Measurements from ENCODE around the gene FLYWCH2. TPM values are rescaled to one million over a fixed set of nuclear protein-coding genes. Genes with fewer than 3 reads are reported as not detected.

The FLYWCH2 gene
- total and polyA plus RNA-seq, 2 of the 13 experiments (the other 11 are each of a cell fraction or from before 2014, with no cell fraction given): 16.9 to 19.8 TPM

DNA sequence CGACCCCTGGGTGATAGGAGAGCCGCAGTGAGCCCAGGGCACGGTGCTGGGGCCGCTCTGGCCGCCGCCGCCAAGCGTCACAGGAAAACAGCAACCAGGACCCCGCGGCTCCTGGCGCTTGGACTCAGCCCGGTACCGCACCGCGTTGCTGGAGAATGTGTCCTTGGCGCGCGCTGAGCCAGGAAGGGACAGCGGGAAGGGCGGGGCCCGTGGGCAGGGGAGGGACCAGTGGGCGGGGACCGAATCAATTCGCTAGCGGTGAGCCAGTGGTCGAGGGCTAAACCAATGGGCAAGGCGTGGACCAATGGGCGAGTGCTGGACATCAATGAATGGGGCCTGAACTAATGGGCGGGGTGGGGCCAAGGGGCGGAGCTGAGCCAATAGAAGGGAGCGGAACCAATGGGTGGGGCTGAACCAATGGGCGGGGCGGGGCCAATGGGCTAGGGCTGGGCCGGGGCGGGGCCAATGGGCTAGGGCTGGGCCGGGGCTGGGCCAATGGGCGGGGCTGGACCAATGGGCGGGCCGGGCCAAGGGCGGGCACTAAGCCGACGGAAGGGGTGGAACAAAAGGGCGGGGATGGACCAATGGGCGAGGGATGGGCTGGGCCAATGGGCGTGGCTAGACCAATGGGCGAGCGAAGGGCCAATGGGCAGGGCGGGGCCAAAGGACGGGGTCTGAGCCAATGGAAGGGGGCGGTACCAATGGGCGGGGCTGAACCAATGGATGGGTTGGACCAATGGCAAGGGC, 22.4 kb downstream of the FLYWCH2 start (continued):
- peak; percentile 33; the same call in 1 of the 2 replicates for TF ChIP-seq ZSCAN21 (CRISPR knock-in tag; IDR thresholded peaks at IDR 0.05; ENCODE audit: borderline replicate concordance)
- TF ChIP-seq ZMAT3 (CRISPR knock-in tag; conservative IDR thresholded peaks at IDR 0.05): no peak
- TF ChIP-seq THYN1 (CRISPR knock-in tag; IDR thresholded peaks at IDR 0.05; ENCODE audit: borderline replicate concordance, low read depth): no peak
- TF ChIP-seq RELA (CRISPR knock-in tag; IDR thresholded peaks at IDR 0.05): no peak
- TF ChIP-seq KDM5A (IDR thresholded peaks at IDR 0.05; ENCODE audit: borderline replicate concordance, low read length): no peak; the same call in 1 of the 2 replicates
- TF ChIP-seq, protein P1, sequence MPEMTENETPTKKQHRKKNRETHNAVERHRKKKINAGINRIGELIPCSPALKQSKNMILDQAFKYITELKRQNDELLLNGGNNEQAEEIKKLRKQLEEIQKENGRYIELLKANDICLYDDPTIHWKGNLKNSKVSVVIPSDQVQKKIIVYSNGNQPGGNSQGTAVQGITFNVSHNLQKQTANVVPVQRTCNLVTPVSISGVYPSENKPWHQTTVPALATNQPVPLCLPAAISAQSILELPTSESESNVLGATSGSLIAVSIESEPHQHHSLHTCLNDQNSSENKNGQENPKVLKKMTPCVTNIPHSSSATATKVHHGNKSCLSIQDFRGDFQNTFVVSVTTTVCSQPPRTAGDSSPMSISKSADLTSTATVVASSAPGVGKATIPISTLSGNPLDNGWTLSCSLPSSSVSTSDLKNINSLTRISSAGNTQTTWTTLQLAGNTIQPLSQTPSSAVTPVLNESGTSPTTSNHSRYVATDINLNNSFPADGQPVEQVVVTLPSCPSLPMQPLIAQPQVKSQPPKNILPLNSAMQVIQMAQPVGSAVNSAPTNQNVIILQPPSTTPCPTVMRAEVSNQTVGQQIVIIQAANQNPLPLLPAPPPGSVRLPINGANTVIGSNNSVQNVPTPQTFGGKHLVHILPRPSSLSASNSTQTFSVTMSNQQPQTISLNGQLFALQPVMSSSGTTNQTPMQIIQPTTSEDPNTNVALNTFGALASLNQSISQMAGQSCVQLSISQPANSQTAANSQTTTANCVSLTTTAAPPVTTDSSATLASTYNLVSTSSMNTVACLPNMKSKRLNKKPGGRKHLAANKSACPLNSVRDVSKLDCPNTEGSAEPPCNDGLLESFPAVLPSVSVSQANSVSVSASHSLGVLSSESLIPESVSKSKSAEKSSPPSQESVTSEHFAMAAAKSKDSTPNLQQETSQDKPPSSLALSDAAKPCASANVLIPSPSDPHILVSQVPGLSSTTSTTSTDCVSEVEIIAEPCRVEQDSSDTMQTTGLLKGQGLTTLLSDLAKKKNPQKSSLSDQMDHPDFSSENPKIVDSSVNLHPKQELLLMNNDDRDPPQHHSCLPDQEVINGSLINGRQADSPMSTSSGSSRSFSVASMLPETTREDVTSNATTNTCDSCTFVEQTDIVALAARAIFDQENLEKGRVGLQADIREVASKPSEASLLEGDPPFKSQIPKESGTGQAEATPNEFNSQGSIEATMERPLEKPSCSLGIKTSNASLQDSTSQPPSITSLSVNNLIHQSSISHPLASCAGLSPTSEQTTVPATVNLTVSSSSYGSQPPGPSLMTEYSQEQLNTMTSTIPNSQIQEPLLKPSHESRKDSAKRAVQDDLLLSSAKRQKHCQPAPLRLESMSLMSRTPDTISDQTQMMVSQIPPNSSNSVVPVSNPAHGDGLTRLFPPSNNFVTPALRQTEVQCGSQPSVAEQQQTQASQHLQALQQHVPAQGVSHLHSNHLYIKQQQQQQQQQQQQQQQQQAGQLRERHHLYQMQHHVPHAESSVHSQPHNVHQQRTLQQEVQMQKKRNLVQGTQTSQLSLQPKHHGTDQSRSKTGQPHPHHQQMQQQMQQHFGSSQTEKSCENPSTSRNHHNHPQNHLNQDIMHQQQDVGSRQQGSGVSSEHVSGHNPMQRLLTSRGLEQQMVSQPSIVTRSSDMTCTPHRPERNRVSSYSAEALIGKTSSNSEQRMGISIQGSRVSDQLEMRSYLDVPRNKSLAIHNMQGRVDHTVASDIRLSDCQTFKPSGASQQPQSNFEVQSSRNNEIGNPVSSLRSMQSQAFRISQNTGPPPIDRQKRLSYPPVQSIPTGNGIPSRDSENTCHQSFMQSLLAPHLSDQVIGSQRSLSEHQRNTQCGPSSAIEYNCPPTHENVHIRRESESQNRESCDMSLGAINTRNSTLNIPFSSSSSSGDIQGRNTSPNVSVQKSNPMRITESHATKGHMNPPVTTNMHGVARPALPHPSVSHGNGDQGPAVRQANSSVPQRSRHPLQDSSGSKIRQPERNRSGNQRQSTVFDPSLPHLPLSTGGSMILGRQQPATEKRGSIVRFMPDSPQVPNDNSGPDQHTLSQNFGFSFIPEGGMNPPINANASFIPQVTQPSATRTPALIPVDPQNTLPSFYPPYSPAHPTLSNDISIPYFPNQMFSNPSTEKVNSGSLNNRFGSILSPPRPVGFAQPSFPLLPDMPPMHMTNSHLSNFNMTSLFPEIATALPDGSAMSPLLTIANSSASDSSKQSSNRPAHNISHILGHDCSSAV (CRISPR knock-in tag; IDR thresholded peaks at IDR 0.05; ENCODE audit: borderline replicate concordance): no peak
- TF ChIP-seq MIXL1 (CRISPR knock-in tag; IDR thresholded peaks at IDR 0.05): peak; percentile 39; the same call in 1 of the 2 replicates
- TF ChIP-seq, protein P2, sequence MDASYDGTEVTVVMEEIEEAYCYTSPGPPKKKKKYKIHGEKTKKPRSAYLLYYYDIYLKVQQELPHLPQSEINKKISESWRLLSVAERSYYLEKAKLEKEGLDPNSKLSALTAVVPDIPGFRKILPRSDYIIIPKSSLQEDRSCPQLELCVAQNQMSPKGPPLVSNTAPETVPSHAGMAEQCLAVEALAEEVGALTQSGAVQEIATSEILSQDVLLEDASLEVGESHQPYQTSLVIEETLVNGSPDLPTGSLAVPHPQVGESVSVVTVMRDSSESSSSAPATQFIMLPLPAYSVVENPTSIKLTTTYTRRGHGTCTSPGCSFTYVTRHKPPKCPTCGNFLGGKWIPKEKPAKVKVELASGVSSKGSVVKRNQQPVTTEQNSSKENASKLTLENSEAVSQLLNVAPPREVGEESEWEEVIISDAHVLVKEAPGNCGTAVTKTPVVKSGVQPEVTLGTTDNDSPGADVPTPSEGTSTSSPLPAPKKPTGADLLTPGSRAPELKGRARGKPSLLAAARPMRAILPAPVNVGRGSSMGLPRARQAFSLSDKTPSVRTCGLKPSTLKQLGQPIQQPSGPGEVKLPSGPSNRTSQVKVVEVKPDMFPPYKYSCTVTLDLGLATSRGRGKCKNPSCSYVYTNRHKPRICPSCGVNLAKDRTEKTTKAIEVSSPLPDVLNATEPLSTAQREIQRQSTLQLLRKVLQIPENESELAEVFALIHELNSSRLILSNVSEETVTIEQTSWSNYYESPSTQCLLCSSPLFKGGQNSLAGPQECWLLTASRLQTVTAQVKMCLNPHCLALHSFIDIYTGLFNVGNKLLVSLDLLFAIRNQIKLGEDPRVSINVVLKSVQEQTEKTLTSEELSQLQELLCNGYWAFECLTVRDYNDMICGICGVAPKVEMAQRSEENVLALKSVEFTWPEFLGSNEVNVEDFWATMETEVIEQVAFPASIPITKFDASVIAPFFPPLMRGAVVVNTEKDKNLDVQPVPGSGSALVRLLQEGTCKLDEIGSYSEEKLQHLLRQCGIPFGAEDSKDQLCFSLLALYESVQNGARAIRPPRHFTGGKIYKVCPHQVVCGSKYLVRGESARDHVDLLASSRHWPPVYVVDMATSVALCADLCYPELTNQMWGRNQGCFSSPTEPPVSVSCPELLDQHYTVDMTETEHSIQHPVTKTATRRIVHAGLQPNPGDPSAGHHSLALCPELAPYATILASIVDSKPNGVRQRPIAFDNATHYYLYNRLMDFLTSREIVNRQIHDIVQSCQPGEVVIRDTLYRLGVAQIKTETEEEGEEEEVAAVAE (CRISPR knock-in tag; IDR thresholded peaks at IDR 0.05; ENCODE audit: borderline replicate concordance): 0 out of 2 replicates have a peak, but pooled peaks have one; percentile 34
- peak; percentile 60; the same call in 1 of the 2 replicates for TF ChIP-seq ZNF431 (CRISPR knock-in tag; IDR thresholded peaks at IDR 0.05; ENCODE audit: borderline replicate concordance, low read depth)
- TF ChIP-seq, protein P3, sequence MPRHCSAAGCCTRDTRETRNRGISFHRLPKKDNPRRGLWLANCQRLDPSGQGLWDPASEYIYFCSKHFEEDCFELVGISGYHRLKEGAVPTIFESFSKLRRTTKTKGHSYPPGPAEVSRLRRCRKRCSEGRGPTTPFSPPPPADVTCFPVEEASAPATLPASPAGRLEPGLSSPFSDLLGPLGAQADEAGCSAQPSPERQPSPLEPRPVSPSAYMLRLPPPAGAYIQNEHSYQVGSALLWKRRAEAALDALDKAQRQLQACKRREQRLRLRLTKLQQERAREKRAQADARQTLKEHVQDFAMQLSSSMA (CRISPR knock-in tag; IDR thresholded peaks at IDR 0.05): peak; percentile 90
- TF ChIP-seq, protein P4, sequence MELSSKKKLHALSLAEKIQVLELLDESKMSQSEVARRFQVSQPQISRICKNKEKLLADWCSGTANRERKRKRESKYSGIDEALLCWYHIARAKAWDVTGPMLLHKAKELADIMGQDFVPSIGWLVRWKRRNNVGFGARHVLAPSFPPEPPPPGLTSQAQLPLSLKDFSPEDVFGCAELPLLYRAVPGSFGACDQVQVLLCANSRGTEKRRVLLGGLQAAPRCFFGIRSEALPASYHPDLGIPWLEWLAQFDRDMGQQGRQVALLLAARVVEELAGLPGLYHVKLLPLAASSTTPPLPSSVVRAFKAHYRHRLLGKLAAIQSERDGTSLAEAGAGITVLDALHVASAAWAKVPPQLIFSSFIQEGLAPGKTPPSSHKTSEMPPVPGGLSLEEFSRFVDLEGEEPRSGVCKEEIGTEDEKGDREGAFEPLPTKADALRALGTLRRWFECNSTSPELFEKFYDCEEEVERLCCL (CRISPR knock-in tag; IDR thresholded peaks at IDR 0.05; ENCODE audit: borderline replicate concordance): no peak

Measured in HepG2 (cell line).